ENCODE measurements around the gene HYAL3. TPM values are rescaled to one million over a fixed set of nuclear protein-coding genes. Genes with fewer than 3 reads are reported as not detected.

Gene HYAL3
- total and polyA plus RNA-seq, 2 of the 13 experiments (the other 11 are each of a cell fraction or from before 2014, with no cell fraction given) = 5.5 to 10.4 TPM

GRCh38 chr3:50245831-50246516 is 53.2 kb downstream of the HYAL3 start (continued):
- TF ChIP-seq AFF4 (CRISPR knock-in tag; IDR thresholded peaks at IDR 0.05) = no peak
- no peak for TF ChIP-seq ZNF343 (CRISPR knock-in tag; IDR thresholded peaks at IDR 0.05)
- TF ChIP-seq ZNF766 (CRISPR knock-in tag; IDR thresholded peaks at IDR 0.05; ENCODE audit: borderline replicate concordance) = no peak
- no peak for TF ChIP-seq ZFP36L1 (CRISPR knock-in tag; IDR thresholded peaks at IDR 0.05)
- TF ChIP-seq TERF1 (CRISPR knock-in tag; IDR thresholded peaks at IDR 0.05) = no peak
- TF ChIP-seq MXD4 (CRISPR knock-in tag; IDR thresholded peaks at IDR 0.05) = 0 out of 2 replicates have a peak, but pooled peaks have one; percentile 25
- TF ChIP-seq BCLAF1 (IDR thresholded peaks at IDR 0.05) = no peak
- TF ChIP-seq MIER2 (CRISPR knock-in tag; IDR thresholded peaks at IDR 0.05) = no peak
- TF ChIP-seq CAMTA2 (CRISPR knock-in tag; IDR thresholded peaks at IDR 0.05; ENCODE audit: borderline replicate concordance) = no peak
- 0 out of 2 replicates have a peak, but pooled peaks have one; percentile 75 for TF ChIP-seq ZNF333 (CRISPR knock-in tag; IDR thresholded peaks at IDR 0.05; ENCODE audit: borderline replicate concordance)
- no peak for TF ChIP-seq MIXL1 (CRISPR knock-in tag; IDR thresholded peaks at IDR 0.05)
- 0 out of 2 replicates have a peak, but pooled peaks have one; percentile 27 for TF ChIP-seq SPEN (CRISPR knock-in tag; IDR thresholded peaks at IDR 0.05; ENCODE audit: low read depth)
- TF ChIP-seq ZNF780A (CRISPR knock-in tag; IDR thresholded peaks at IDR 0.05) = no peak
- no peak for TF ChIP-seq RNF2 (conservative IDR thresholded peaks at IDR 0.05; ENCODE audit: low read depth)
- peak; percentile 70; the same call in 1 of the 2 replicates for TF ChIP-seq ZNF788 (CRISPR knock-in tag; IDR thresholded peaks at IDR 0.05; ENCODE audit: borderline replicate concordance)
- TF ChIP-seq HOXD1 (CRISPR knock-in tag; IDR thresholded peaks at IDR 0.05) = no peak
- no peak for TF ChIP-seq GATA4 (IDR thresholded peaks at IDR 0.05; ENCODE audit: borderline replicate concordance, low read depth)
- no peak for TF ChIP-seq EEA1 (CRISPR knock-in tag; IDR thresholded peaks at IDR 0.05; ENCODE audit: borderline replicate concordance)
- no peak for TF ChIP-seq MBNL3 (CRISPR knock-in tag; conservative IDR thresholded peaks at IDR 0.05)
- no peak for TF ChIP-seq KDM1A (CRISPR knock-in tag; IDR thresholded peaks at IDR 0.05)
- 0 out of 2 replicates have a peak, but pooled peaks have one; percentile 39 for TF ChIP-seq ARHGAP35 (CRISPR knock-in tag; IDR thresholded peaks at IDR 0.05; ENCODE audit: borderline replicate concordance)
- TF ChIP-seq ZNF207 (IDR thresholded peaks at IDR 0.05; ENCODE audit: borderline replicate concordance) = no peak
- no peak for TF ChIP-seq ZNF577 (CRISPR knock-in tag; IDR thresholded peaks at IDR 0.05; ENCODE audit: borderline replicate concordance, low read depth)
- 0 out of 2 replicates have a peak, but pooled peaks have one; percentile 54 for TF ChIP-seq MEF2D (CRISPR knock-in tag; IDR thresholded peaks at IDR 0.05)
